NCI-H187 treated with DMSO at 0.1 percent for 48 hours (cell line): ENCODE measurements around the gene ZBTB38.

Experiments used
- DNase-seq: peaks from one replicate; lab custom pipeline; 2025; lab: John Stamatoyannopoulos, UW

The ZBTB38 gene

GRCh38 chr3:141367038-141367730, 1.1 kb upstream of the ZBTB38 start:
- no peak for DNase-seq

GRCh38 chr3:141368925-141369794, 856 bp downstream of the ZBTB38 start:
- no peak for DNase-seq

DNA sequence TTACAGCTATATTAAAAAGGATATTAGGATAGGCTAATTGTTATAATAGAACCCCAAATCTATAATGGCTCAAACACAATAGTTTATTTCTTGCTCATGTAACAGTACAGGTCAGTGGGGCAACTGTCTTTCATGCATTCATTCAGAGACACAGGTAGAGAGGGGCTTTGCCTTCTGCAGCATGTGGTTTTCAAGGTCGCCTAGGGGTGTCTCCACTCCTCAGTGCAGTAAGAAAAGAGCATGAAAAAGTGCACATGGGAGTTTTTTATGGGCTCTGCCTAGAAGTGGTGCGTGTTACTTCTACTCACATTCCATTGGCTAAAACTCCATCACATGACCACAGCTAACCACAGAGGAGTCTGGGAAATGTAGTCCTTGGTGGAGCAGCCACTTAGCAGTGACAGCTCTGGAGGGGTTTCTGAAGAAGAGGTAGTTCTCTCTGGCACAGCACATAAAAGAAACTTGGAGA, 1.8 kb downstream of the ZBTB38 start:
- peak; percentile 36 for DNase-seq

- no peak for DNase-seq
Observed at GRCh38 chr3:141371882-141372281, 3.6 kb downstream of the ZBTB38 start.

DNA sequence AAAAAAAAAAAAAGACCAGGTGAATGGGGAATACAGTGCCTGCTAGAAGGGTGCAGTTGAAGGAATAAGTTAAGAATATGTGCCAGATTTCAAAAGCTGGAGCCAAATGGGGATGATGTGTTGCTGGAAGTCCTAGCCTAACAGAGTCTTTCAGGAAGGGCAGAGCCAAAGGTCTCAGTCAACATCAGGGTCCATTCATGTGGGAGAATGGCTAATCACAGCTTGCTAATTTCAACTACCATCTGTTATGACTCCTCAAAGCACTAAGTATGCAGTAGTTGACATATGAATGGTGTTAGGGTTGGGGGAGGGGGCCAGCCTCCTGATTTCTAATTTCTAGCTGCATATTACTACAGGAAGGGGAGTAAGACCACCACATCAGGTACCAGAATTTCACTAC, 4.4 kb downstream of the ZBTB38 start:
- DNase-seq: no peak

- DNase-seq: no peak
Observed at GRCh38 chr3:141373232-141373631, 4.9 kb downstream of the ZBTB38 start.

DNA sequence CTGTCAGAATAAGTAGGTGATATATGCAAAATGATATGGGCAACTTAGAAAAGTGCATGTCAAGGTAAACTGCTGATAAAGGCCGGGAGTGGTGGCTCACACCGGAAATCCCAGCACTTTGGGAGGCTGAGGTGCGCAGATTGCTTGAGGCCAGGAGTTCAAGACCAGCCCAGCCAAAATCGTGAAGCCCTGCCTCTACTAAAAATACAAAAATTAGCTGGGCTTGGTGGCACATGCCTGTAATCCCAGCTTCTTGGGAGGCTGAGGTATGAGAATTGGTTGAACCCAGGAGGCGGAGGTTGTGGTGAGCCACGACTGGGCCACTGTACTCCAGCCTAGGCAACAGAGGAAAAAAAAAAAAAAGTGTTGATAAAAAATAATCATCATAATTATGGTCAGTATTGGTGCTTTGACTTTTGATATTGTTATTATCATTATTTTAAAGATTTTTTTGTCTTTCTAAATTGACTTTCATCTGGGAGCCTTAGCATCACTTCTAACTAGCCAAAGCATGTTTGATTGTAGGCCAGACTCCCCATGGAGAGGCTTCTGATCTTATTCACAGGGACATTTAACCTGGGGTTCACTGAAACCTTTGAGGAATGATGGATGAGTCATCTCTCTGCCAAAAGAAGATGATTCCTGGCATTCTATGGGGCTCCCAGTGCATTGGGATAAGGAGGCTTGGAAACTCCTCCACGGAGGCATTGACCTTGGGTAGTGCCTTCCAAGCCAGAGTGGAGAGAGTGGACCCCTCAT, 5.6 kb downstream of the ZBTB38 start:
- DNase-seq: no peak

GRCh38 chr3:141375381-141376301, 7.3 kb downstream of the ZBTB38 start:
- no peak for DNase-seq

- DNase-seq: no peak
Observed at GRCh38 chr3:141377377-141377776, 9.1 kb downstream of the ZBTB38 start.

GRCh38 chr3:141378556-141378955, 10.3 kb downstream of the ZBTB38 start:
- no peak for DNase-seq

DNA sequence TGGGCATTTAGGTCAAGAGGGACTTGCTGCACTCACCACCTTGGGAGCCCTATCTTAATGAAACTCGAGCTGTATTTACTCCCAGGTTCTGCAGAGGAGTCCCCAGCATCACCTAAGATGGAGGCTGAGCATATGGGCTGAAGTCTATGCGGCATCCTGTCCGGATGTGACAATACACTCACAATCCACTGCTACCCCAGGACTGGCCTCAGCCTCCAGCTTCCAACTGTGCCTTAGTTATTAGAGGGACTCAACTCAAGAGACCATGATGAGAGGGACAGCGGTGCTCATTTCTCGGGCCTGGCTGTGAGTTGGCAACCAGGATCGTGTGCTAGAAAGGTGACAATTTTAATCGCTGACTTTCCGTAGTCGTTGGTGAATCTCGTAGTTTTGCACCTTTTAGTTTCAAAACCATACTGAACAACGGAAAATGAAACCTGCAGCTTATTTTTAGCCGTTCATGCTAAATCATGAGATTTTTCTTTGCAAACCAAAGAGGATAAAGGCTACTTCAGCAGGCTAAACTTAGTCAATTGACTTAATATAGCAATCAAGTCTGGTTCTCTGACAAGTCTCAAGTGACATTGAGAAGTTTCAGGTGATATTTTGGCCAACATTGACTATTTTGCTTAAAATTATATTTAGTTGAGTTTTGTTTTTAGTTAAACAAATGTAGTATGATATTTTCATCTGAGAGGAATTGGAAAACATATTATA, 11.1 kb downstream of the ZBTB38 start:
- no peak for DNase-seq

DNA sequence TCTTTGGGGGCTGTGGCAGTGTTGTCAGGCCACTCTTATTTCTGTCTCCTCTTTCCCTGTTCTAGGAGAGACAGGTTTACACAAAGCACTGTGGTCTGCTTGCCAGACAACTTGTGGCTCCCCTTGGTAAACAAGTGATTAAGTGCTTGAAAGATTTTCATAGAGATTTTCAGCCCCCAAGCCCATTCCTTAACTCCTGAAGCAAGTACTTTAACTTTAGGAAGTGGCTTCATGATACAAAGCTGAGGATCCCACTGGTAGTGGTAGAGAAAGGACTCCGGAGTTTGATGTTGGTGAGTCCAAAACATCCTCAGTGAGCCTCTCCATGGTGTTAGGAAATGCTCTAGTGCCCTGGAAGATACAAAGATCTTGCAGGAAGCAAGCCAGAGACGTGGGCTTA, 12.0 kb downstream of the ZBTB38 start:
- no peak for DNase-seq

DNA sequence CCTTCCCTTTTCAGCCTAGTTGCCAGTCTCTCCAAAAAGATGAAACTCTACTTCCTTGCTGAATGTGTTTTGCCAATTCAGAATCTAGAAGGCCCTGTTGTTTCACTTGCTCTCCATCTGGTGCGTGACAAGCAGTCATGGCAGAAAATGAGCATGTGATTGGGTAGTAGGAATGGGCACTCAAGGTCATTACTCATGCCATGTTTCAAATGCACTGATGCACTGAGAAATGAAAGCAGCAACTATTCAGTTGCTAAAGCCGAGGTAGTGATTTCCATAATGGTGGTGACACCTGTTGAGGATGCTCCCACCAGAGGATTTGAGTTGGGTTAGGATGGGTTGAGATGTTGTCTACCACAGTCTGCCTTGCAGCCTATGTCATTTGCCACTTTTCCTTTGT, 12.7 kb downstream of the ZBTB38 start:
- no peak for DNase-seq

GRCh38 chr3:141382571-141382970, 14.3 kb downstream of the ZBTB38 start:
- no peak for DNase-seq

DNA sequence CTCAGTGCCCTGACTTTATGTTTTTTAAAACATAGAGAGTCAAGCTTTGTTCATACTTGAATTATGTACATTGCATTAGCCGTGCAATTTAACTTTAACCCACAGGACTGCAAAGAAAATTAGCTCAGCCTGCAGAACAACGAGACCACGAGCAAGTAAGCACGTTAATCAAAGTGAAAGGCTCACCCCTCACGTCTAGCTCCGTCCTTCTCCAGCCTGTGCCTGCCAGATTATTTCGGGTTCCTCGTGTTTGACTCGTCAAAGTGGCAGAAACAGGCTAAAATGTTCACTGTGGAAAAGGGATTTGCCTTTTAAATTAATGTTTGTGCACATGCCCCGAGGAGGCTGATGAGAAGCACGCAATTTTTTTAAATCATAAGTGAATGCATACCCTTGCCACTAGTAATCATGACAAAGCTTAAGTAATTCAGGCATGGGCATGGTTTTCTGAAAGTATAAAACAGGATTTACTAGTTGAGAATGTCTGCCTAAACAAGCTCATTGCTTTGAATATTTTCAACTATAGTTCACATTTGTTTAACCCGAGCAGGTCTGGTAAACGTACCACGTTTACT, 15.3 kb downstream of the ZBTB38 start:
- no peak for DNase-seq

GRCh38 chr3:141384157-141384556, 15.9 kb downstream of the ZBTB38 start:
- no peak for DNase-seq

DNA sequence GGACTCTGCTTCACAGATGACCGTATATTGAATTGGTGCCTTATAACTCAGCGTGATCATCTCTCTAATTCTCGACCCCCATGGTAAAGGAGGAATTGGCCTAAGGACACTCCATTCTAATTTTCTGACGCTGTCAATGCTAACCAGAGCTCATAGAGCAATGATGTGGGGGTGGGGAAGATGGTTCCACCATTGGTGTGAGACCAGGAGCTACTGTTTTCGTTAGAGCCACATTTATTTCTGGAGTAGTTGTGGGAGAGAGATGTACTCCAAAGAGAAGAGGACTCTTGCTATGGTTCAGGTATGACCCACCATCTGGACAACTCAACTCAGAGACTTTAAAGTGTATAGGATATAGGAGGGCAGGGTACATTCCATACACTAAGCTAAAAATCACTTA, 16.3 kb downstream of the ZBTB38 start:
- DNase-seq: no peak

GRCh38 chr3:141385406-141386125, 17.3 kb downstream of the ZBTB38 start:
- no peak for DNase-seq

GRCh38 chr3:141386126-141386488, 17.8 kb downstream of the ZBTB38 start:
- DNase-seq: no peak

GRCh38 chr3:141386611-141387111, 18.4 kb downstream of the ZBTB38 start:
- DNase-seq: no peak
